Neural cell (in vitro differentiated cells): ENCODE measurements around the gene ZAP70.

Experiments
- EP300 ChIP-seq: fragments of 450-650 bp; conservative IDR thresholded peaks from 2 replicates; pipeline ENCODE4 v1.6.1; 2014; ENCODE audit warnings: antibody characterized with exemption, mild to moderate bottlenecking, moderate library complexity; ENCODE audit not compliant: poor library complexity, severe bottlenecking
- EZH2 ChIP-seq: fragments of 200-600, 300-800 bp; shearing (Covaris generic), sonication (generic); IDR thresholded peaks from 2 replicates; pipeline ENCODE4 v1.6.1; 2014; ENCODE audit warnings: antibody characterized with exemption, low read length, borderline replicate concordance, mild to moderate bottlenecking; ENCODE audit not compliant: insufficient read depth, poor library complexity, severe bottlenecking
- POLR2AphosphoS5 ChIP-seq: IDR thresholded peaks from 2 replicates; pipeline ENCODE4 v1.6.1; 2012
- RAD21 ChIP-seq: fragments of 450-650 bp; conservative IDR thresholded peaks from 2 replicates; pipeline ENCODE4 v1.6.1; 2014; ENCODE audit warnings: antibody characterized with exemption, mild to moderate bottlenecking, moderate library complexity
- SMC3 ChIP-seq: fragments of 450-650 bp; conservative IDR thresholded peaks from 2 replicates; pipeline ENCODE4 v1.6.1; 2014; ENCODE audit warnings: antibody characterized with exemption, mild to moderate bottlenecking, moderate library complexity; ENCODE audit not compliant: poor library complexity
- TAF1 ChIP-seq: IDR thresholded peaks from 2 replicates; pipeline ENCODE4 v1.6.1; 2012; ENCODE audit warnings: low read depth
- TF ChIP-seq, protein P1 (sequence below): fragments of 450-650 bp; IDR thresholded peaks from 2 replicates; pipeline ENCODE4 v1.5.1; 2014; ENCODE audit warnings: antibody characterized with exemption, mild to moderate bottlenecking, moderate library complexity; ENCODE audit not compliant: poor library complexity, severe bottlenecking
- TF ChIP-seq, protein P2 (sequence below): IDR thresholded peaks from 2 replicates; pipeline ENCODE4 v1.6.1; 2012; ENCODE audit warnings: borderline replicate concordance

- TF ChIP-seq, protein P1, sequence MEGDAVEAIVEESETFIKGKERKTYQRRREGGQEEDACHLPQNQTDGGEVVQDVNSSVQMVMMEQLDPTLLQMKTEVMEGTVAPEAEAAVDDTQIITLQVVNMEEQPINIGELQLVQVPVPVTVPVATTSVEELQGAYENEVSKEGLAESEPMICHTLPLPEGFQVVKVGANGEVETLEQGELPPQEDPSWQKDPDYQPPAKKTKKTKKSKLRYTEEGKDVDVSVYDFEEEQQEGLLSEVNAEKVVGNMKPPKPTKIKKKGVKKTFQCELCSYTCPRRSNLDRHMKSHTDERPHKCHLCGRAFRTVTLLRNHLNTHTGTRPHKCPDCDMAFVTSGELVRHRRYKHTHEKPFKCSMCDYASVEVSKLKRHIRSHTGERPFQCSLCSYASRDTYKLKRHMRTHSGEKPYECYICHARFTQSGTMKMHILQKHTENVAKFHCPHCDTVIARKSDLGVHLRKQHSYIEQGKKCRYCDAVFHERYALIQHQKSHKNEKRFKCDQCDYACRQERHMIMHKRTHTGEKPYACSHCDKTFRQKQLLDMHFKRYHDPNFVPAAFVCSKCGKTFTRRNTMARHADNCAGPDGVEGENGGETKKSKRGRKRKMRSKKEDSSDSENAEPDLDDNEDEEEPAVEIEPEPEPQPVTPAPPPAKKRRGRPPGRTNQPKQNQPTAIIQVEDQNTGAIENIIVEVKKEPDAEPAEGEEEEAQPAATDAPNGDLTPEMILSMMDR = no peak
- TF ChIP-seq, protein P2, sequence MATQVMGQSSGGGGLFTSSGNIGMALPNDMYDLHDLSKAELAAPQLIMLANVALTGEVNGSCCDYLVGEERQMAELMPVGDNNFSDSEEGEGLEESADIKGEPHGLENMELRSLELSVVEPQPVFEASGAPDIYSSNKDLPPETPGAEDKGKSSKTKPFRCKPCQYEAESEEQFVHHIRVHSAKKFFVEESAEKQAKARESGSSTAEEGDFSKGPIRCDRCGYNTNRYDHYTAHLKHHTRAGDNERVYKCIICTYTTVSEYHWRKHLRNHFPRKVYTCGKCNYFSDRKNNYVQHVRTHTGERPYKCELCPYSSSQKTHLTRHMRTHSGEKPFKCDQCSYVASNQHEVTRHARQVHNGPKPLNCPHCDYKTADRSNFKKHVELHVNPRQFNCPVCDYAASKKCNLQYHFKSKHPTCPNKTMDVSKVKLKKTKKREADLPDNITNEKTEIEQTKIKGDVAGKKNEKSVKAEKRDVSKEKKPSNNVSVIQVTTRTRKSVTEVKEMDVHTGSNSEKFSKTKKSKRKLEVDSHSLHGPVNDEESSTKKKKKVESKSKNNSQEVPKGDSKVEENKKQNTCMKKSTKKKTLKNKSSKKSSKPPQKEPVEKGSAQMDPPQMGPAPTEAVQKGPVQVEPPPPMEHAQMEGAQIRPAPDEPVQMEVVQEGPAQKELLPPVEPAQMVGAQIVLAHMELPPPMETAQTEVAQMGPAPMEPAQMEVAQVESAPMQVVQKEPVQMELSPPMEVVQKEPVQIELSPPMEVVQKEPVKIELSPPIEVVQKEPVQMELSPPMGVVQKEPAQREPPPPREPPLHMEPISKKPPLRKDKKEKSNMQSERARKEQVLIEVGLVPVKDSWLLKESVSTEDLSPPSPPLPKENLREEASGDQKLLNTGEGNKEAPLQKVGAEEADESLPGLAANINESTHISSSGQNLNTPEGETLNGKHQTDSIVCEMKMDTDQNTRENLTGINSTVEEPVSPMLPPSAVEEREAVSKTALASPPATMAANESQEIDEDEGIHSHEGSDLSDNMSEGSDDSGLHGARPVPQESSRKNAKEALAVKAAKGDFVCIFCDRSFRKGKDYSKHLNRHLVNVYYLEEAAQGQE = no peak
- no peak for TF ChIP-seq RAD21
- no peak for TF ChIP-seq POLR2AphosphoS5
- no peak for TF ChIP-seq EZH2
- no peak for TF ChIP-seq EP300
- no peak for TF ChIP-seq TAF1
- no peak for TF ChIP-seq SMC3
Measured at GRCh38 chr2:97688062-97688827, 25.1 kb upstream of the ZAP70 start.
